Osteocyte (in vitro differentiated cells): ENCODE data around the gene TSPAN33. TPM values are rescaled to one million over a fixed set of nuclear protein-coding genes. Genes with fewer than 3 reads are reported as not detected.

Source experiments
- DNase-seq: peaks from one replicate; pipeline ENCODE4 v3.0.0; 2021; ENCODE audit warnings: mixed read lengths; ENCODE audit not compliant: unreplicated experiment; ENCODE audit errors: extremely low spot score
- H3K27ac Mint-ChIP-seq: one replicate; pipeline ENCODE4 v1.8.0; 2021; ENCODE audit warnings: mild to moderate bottlenecking, mixed read lengths; ENCODE audit not compliant: unreplicated experiment
- H3K27me3 Mint-ChIP-seq: one replicate; pipeline ENCODE4 v1.8.0; 2021; ENCODE audit warnings: mixed read lengths; ENCODE audit not compliant: unreplicated experiment
- H3K36me3 Mint-ChIP-seq: one replicate; pipeline ENCODE4 v1.8.0; 2021; ENCODE audit warnings: mixed read lengths; ENCODE audit not compliant: unreplicated experiment
- H3K4me1 Mint-ChIP-seq: one replicate; pipeline ENCODE4 v1.8.0; 2021; ENCODE audit warnings: mixed read lengths; ENCODE audit not compliant: unreplicated experiment
- H3K4me3 Mint-ChIP-seq: one replicate; pipeline ENCODE4 v1.8.0; 2021; ENCODE audit warnings: mild to moderate bottlenecking, moderate library complexity, mixed read lengths; ENCODE audit not compliant: unreplicated experiment
- H3K9me3 Mint-ChIP-seq: one replicate; pipeline ENCODE4 v1.8.0; 2021; ENCODE audit warnings: mixed read lengths; ENCODE audit not compliant: unreplicated experiment
- total RNA-seq: library from RNA; stranded (reverse); gene quantifications from 2 replicates; pipeline ENCODE4 v1.2.1, GENCODE V29; 2021
- TF ChIP-seq, protein P1 (sequence below): fragments of 200-600 bp; sonication (generic); IDR thresholded peaks from 2 replicates; pipeline ENCODE4 v1.5.0; 2021; ENCODE audit warnings: antibody characterized with exemption, mild to moderate bottlenecking, moderate library complexity

The TSPAN33 gene
- total RNA-seq, 1 donor from 2014 or later: 1.2 TPM

DNA sequence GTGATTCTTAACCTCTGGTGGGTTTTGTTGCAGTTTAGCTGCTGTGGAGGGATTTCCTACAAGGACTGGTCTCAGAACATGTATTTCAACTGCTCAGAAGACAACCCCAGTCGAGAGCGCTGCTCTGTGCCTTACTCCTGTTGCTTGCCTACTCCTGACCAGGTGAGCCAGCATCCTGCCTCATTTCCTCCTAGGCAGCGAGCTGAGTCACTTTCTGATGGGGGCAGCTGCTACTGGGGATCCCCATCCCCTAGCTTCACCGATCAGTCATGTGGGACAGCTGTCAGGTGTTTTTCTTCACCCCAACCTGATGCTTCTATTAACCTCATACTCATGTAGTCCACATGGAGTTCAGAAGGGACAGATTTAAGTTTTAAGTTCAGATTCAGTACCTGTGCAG lies 22.2 kb downstream of the TSPAN33 start:
- DNase-seq: no peak
- TF ChIP-seq, protein P1, sequence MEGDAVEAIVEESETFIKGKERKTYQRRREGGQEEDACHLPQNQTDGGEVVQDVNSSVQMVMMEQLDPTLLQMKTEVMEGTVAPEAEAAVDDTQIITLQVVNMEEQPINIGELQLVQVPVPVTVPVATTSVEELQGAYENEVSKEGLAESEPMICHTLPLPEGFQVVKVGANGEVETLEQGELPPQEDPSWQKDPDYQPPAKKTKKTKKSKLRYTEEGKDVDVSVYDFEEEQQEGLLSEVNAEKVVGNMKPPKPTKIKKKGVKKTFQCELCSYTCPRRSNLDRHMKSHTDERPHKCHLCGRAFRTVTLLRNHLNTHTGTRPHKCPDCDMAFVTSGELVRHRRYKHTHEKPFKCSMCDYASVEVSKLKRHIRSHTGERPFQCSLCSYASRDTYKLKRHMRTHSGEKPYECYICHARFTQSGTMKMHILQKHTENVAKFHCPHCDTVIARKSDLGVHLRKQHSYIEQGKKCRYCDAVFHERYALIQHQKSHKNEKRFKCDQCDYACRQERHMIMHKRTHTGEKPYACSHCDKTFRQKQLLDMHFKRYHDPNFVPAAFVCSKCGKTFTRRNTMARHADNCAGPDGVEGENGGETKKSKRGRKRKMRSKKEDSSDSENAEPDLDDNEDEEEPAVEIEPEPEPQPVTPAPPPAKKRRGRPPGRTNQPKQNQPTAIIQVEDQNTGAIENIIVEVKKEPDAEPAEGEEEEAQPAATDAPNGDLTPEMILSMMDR: no peak
- Mint-ChIP-seq H3K4me3 (no peak overlapping the region), H3K9me3 (no peaks in the 10 kb centered on the region), H3K36me3 (no peaks in the 10 kb centered on the region), H3K27ac (no peak overlapping the region), H3K27me3 (peaks cover 39% of the 10 kb centered on the region), H3K4me1 (peaks cover 9% of the 10 kb centered on the region)

DNA sequence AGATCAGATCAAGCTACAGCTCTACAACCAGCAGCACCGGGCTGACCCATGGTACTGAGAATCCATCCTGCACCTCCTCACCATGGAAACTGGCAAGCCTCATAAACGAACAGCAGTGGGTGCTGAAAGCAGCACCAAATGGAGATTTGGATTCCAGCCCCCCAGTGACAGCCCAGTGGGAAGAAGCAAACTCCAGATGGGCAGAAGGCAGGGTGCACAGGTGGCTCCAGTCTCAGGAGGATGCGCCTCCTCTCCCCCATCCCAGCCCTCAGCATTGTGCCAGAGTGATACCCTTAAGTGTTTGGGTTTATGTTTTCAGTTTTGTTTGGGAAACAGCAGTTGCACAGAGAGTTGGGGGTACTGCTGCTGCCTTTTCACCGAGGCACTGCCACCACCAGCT lies 23.3 kb downstream of the TSPAN33 start:
- no peaks in the 10 kb centered on the region for H3K36me3 Mint-ChIP-seq
- H3K27ac Mint-ChIP-seq: no peak overlapping the region
- H3K4me1 Mint-ChIP-seq: peaks cover 9% of the 10 kb centered on the region
- peaks cover 37% of the 10 kb centered on the region for H3K27me3 Mint-ChIP-seq
- no peak overlapping the region for H3K4me3 Mint-ChIP-seq
- TF ChIP-seq, protein P1: no peak
- DNase-seq: no peak
- no peaks in the 10 kb centered on the region for H3K9me3 Mint-ChIP-seq

DNA sequence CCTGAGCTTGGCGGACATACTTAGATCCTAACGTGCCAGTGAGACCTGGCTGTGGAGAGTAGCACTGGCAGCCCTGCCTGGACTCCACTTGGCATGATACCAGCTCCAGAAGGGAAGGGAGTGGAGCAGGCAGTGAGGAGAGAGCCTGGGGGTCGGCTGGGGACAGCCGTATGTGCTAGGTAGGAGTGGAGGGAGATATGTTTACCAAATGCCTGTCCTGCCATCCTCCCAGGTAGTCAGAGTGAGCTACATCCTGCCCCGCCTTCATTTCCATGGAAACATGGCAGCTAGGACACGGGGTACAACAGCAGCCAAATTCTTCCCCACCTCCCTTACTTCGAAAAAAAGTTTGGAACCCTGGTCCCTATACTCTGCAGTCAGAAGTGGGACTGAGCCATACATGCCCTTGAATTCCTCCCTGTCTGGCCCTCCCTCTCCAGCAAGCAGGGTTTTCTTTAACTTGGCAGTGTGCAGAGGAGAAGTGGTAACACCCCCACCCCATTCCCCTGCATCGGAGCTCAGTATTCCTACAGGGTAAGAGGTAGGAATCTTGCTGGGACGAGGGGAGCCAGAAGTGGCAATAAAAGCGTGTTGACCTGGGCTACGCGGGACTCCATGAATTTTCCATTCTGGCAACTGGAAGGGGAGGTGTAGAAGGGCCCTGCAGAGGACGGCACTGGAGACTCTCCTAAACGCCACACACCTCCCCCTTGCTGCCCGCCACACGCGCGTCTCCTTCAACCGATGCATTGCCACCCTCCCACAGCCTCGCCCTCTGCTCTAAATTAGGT lies 23.9 kb downstream of the TSPAN33 start:
- no peak for DNase-seq
- Mint-ChIP-seq H3K27me3 (peaks cover 31% of the 10 kb centered on the region), H3K4me1 (peaks cover 9% of the 10 kb centered on the region), H3K27ac (no peak overlapping the region), H3K4me3 (peak overlapping the region; percentile 52), H3K36me3 (no peaks in the 10 kb centered on the region), H3K9me3 (no peaks in the 10 kb centered on the region)
- TF ChIP-seq, protein P1: no peak

DNA sequence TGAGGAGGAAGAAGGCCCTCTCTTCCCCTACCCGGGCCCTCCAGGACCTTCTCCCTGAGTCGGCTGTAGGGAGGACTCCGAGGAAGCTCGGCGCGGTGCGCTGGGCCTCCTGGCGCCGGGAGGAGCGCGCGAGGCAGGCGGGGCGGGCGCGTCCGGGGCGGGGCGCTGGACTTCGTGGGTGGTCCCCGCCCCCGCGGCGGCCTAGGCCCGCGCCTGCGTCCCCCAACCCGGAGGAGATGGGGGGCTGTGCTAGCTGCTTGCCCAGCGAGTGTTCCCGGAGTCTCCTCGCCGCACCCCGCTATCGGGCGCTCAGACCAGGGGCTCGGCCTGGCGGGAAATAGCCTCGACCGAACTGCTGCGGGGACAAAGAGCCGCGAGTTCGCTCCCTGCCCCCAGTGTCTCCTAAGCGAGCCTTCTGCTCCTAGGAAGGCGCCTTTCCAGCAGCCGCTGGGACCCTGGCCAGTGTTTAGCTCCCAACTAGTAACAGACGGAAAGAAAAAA lies 24.7 kb downstream of the TSPAN33 start:
- Mint-ChIP-seq H3K36me3 (no peaks in the 10 kb centered on the region), H3K4me1 (peaks cover 9% of the 10 kb centered on the region), H3K4me3 (peak overlapping the region; percentile 63), H3K27me3 (peaks cover 27% of the 10 kb centered on the region), H3K9me3 (no peaks in the 10 kb centered on the region), H3K27ac (no peak overlapping the region)
- DNase-seq: no peak
- TF ChIP-seq, protein P1: no peak

DNA sequence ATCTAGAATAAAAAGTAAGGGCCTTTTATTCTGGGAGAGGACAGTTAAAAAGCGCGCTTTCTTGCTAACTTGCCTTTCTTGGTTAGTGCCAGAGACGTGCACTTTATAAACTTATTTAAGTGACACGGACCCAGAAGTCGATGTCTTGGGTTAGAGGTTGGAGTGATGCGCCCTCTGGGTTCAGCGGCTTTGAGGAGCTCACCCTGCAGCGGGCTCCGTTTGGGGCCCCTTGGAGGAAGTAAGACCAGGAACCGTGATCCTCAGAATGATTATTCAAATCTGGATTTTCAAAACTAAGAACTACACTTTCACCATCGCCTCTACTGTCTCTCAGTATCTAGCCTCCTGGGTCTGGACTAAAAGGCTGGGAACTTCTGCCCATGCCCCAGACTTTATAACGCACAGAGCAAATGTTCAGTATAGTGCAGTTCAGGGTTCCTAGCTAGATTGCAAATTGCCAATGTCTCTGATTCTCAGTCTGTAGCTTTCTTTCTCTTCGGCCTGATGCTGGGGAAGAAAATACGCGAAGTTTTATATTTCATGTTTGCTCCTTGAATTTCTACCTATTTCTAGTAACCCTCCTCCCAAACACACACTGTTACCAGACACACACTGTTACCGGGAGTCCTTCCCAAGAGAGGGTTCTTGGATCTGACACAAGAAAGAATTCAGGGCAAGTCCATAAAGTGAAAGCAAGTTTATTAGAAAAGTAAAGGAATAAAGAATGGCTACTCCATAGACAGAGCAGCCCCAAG lies 25.4 kb downstream of the TSPAN33 start:
- H3K9me3 Mint-ChIP-seq: no peaks in the 10 kb centered on the region
- DNase-seq: no peak
- TF ChIP-seq, protein P1: no peak
- peaks cover 33% of the 10 kb centered on the region for H3K27me3 Mint-ChIP-seq
- peaks cover 9% of the 10 kb centered on the region for H3K4me1 Mint-ChIP-seq
- peak overlapping the region; percentile 63 for H3K4me3 Mint-ChIP-seq
- no peaks in the 10 kb centered on the region for H3K36me3 Mint-ChIP-seq
- no peak overlapping the region for H3K27ac Mint-ChIP-seq
